MM.1S (cell line): Measurements from ENCODE around the gene RUSC2.

Source experiments
- DNase-seq: peaks from one replicate; pipeline ENCODE4 v3.0.0-alpha.2; 2015
- H2AFZ ChIP-seq: fragments of 300-600 bp; sonication (generic); 2 replicates; pipeline ENCODE4 v1.6.0; 2016; ENCODE audit warnings: antibody characterized with exemption, low read length
- H3F3A ChIP-seq: fragments of 300-600 bp; sonication (generic); 2 replicates; pipeline ENCODE4 v1.6.1; 2016; ENCODE audit warnings: mild to moderate bottlenecking, antibody characterized with exemption, low read length, moderate library complexity, mixed read lengths; ENCODE audit not compliant: insufficient read depth
- H3K27ac ChIP-seq: fragments of 300-600 bp; sonication (generic); 2 replicates; pipeline ENCODE4 v1.5.1; 2016; ENCODE audit warnings: mild to moderate bottlenecking, low read length
- H3K27me3 ChIP-seq: fragments of 300-600 bp; sonication (generic); replicated peaks from 2 replicates; pipeline ENCODE4 v1.6.0; 2016; ENCODE audit warnings: low read length; ENCODE audit not compliant: insufficient read depth
- H3K36me3 ChIP-seq: fragments of 300-600 bp; sonication (generic); replicated peaks from 2 replicates; pipeline ENCODE4 v1.6.1; 2016; ENCODE audit warnings: mild to moderate bottlenecking, low read length, mixed read lengths; ENCODE audit not compliant: insufficient read depth
- H3K4me1 ChIP-seq: fragments of 300-600 bp; sonication (generic); 2 replicates; pipeline ENCODE4 v1.6.1; 2016; ENCODE audit warnings: low read length, mixed read lengths
- H3K4me2 ChIP-seq: fragments of 300-600 bp; sonication (generic); 2 replicates; pipeline ENCODE4 v1.6.0; 2016; ENCODE audit warnings: low read depth, low read length
- H3K4me3 ChIP-seq: fragments of 300-600 bp; sonication (generic); 2 replicates; pipeline ENCODE4 v1.5.1; 2016; ENCODE audit warnings: low read length, mixed read lengths
- H3K79me2 ChIP-seq: fragments of 300-600 bp; sonication (generic); 2 replicates; pipeline ENCODE4 v1.6.1; 2016; ENCODE audit warnings: mixed run types, low read length, mixed read lengths
- H3K9ac ChIP-seq: fragments of 300-600 bp; sonication (generic); 2 replicates; pipeline ENCODE4 v1.6.1; 2016; ENCODE audit warnings: low read length, mixed read lengths
- H3K9me2 ChIP-seq: fragments of 300-600 bp; sonication (generic); replicated peaks from 2 replicates; pipeline ENCODE4 v1.6.1; 2016; ENCODE audit warnings: mild to moderate bottlenecking, low read length, mixed read lengths; ENCODE audit not compliant: insufficient read depth
- H3K9me3 ChIP-seq: fragments of 300-600 bp; sonication (generic); replicated peaks from 2 replicates; pipeline ENCODE4 v1.6.1; 2016; ENCODE audit warnings: mild to moderate bottlenecking, low read length, mixed read lengths; ENCODE audit not compliant: insufficient read depth
- H4K20me1 ChIP-seq: fragments of 300-600 bp; sonication (generic); 2 replicates; pipeline ENCODE4 v1.6.1; 2016; ENCODE audit warnings: mild to moderate bottlenecking, low read length, moderate library complexity, mixed read lengths; ENCODE audit not compliant: insufficient read depth
- EZH2 ChIP-seq: fragments of 300-600 bp; sonication (generic); optimal IDR thresholded peaks from 2 replicates; pipeline ENCODE3; 2017; ENCODE audit warnings: low read depth, mild to moderate bottlenecking, antibody characterized with exemption, low read length, mixed read lengths
- EZH2phosphoT487 ChIP-seq: fragments of 300-600 bp; sonication (generic); IDR thresholded peaks from 2 replicates; pipeline ENCODE4 v1.6.1; 2018; ENCODE audit warnings: antibody characterized with exemption, low read length
- TF ChIP-seq, protein P1 (sequence below): fragments of 300-600 bp; sonication (generic); IDR thresholded peaks from 2 replicates; pipeline ENCODE4 v1.5.1; 2016; ENCODE audit warnings: antibody characterized with exemption, low read length, mixed read lengths

RUSC2 gene

DNA sequence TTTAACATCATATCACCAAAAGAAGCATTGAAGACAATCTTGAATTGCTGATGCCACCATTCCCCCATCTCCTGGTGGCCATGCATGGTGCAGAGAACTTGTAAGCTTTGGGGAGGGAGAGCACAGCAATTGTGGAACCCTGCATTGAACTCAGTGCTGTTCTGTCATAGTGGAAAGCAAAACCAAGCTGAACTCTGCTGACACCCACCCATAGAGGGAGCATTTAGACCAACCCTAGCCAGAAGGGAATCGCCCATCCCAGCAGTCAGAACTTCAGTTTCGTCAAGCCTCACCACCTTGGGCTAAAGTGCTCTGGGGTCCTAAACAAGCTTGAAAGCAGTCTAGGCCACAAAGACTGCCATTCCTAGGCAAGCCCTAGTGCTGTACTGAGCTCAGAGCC, 37.4 kb upstream of the RUSC2 start:
- no peak for TF ChIP-seq EZH2
- TF ChIP-seq EZH2phosphoT487: no peak
- TF ChIP-seq, protein P1, sequence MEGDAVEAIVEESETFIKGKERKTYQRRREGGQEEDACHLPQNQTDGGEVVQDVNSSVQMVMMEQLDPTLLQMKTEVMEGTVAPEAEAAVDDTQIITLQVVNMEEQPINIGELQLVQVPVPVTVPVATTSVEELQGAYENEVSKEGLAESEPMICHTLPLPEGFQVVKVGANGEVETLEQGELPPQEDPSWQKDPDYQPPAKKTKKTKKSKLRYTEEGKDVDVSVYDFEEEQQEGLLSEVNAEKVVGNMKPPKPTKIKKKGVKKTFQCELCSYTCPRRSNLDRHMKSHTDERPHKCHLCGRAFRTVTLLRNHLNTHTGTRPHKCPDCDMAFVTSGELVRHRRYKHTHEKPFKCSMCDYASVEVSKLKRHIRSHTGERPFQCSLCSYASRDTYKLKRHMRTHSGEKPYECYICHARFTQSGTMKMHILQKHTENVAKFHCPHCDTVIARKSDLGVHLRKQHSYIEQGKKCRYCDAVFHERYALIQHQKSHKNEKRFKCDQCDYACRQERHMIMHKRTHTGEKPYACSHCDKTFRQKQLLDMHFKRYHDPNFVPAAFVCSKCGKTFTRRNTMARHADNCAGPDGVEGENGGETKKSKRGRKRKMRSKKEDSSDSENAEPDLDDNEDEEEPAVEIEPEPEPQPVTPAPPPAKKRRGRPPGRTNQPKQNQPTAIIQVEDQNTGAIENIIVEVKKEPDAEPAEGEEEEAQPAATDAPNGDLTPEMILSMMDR: no peak; the same call in 1 of the 2 replicates
- no peaks in the 10 kb centered on the region for H3K9me3 ChIP-seq
- H3K4me2 ChIP-seq: no peak overlapping the region
- H3K9me2 ChIP-seq: no peaks in the 10 kb centered on the region
- H3K36me3 ChIP-seq: no peaks in the 10 kb centered on the region
- H3K4me3 ChIP-seq: no peak overlapping the region
- no peaks in the 10 kb centered on the region for H3K79me2 ChIP-seq
- H3K9ac ChIP-seq: no peak overlapping the region
- no peak overlapping the region for H3K27ac ChIP-seq
- no peaks in the 10 kb centered on the region for H3K27me3 ChIP-seq
- no peak overlapping the region for H2AFZ ChIP-seq
- H3K4me1 ChIP-seq: no peaks in the 10 kb centered on the region
- H3F3A ChIP-seq: no peaks in the 10 kb centered on the region
- DNase-seq: no peak
- H4K20me1 ChIP-seq: no peaks in the 10 kb centered on the region

DNA sequence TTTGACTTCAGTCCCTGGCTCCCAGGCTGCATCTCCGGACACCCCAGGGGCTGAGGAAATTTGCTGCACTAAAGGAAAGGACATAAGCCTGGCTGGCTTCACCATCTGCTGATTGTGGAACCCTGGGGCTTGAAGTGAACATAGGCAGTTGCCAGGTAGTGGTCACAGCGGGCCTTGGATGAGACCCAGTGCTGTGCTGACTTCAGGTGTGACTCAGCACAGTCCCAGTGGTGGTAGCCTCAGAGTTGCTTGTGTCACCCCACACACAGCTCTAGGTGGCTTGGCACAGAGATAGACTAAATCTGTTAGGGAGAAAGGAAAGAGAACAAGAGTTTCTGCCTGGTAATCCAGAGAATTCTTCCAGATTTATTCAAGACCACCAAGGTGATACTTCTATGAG, 36.1 kb upstream of the RUSC2 start:
- Histone ChIP-seq H3K4me1 (no peaks in the 10 kb centered on the region), H3K9me3 (no peaks in the 10 kb centered on the region), H4K20me1 (no peaks in the 10 kb centered on the region), H3K36me3 (no peaks in the 10 kb centered on the region), H3K79me2 (no peaks in the 10 kb centered on the region), H3K27me3 (no peaks in the 10 kb centered on the region), H3K4me3 (no peak overlapping the region), H2AFZ (no peak overlapping the region), H3K4me2 (no peak overlapping the region), H3K9ac (no peak overlapping the region), H3F3A (no peaks in the 10 kb centered on the region), H3K9me2 (no peaks in the 10 kb centered on the region), H3K27ac (no peak overlapping the region)
- no peak for DNase-seq
- no peak for TF ChIP-seq EZH2
- TF ChIP-seq, protein P1: no peak
- TF ChIP-seq EZH2phosphoT487: no peak

DNA sequence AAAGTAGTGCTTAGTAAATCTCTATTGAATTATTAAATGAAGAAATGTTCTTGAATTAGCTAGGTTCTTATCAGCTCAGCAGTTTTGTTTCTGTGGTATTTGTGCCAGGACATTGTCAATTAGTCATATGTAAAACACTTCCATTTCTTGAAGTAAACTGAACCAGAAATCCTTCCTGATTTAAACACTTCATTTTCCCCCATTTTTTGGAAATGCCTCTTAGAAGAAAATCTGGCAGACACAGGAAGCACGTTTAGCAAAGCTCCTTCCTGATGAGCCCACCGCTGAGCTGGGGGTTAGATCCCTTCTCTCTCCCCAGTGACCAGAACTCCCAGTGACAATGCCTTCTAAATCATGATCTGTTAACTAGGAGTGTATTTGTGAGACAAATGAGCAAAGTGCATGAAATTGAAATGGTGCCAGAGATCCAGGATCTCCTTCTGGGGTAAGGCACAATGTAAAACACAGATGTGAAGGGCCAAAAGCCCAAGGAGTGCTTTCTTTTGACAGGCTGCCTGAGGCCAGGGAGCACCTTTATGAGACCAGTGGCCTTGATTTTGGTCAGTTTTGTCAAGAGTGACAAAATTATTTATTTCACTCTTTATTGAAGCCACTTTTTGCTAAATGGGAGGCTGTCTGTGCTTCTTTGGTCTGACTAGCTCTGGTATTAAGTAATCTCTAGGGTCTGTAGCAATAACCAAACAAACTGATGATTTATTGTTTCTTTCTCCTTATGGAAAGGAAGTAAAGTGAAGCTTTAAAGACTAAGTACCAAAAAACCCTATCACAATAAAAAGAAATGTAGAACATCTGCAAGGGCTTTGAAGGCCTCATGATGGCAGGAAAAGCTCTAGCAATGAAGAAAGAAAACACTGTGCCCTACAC, 25.5 kb upstream of the RUSC2 start:
- H3K27me3 ChIP-seq: no peaks in the 10 kb centered on the region
- H3F3A ChIP-seq: no peaks in the 10 kb centered on the region
- H2AFZ ChIP-seq: no peak overlapping the region
- no peak overlapping the region for H3K27ac ChIP-seq
- no peak overlapping the region for H3K4me2 ChIP-seq
- DNase-seq: no peak
- H3K4me3 ChIP-seq: no peak overlapping the region
- no peaks in the 10 kb centered on the region for H4K20me1 ChIP-seq
- no peaks in the 10 kb centered on the region for H3K79me2 ChIP-seq
- no peaks in the 10 kb centered on the region for H3K9me3 ChIP-seq
- no peaks in the 10 kb centered on the region for H3K4me1 ChIP-seq
- no peaks in the 10 kb centered on the region for H3K9me2 ChIP-seq
- H3K36me3 ChIP-seq: no peaks in the 10 kb centered on the region
- H3K9ac ChIP-seq: no peak overlapping the region
- no peak for TF ChIP-seq EZH2
- TF ChIP-seq, protein P1: no peak
- no peak for TF ChIP-seq EZH2phosphoT487
